Ramos (cell line): Measurements from ENCODE around the gene TNN.

ENCODE experiments used
- in situ Hi-C: fragments of 300-500 bp; cut with MboI; formaldehyde crosslinking; loops from one replicate; pipeline ENCODE4 v1.14.3; 2022; ENCODE audit warnings: low sequenced_read_pairs; ENCODE audit not compliant: unreplicated experiment

Gene TNN

GRCh38 chr1:175192111-175192629 is 124.5 kb downstream of the TNN start:
- in situ Hi-C loops, result no loop called here

- in situ Hi-C loops, result no loop called here
Observed at GRCh38 chr1:175192630-175193526, 125.2 kb downstream of the TNN start, which contains the start of gene KIAA0040. TSS of gene KIAA0040 (minus strand) at chr1:175192776. CDS start at chr1:175161013, 31,763 bp downstream.

- in situ Hi-C loops, result no loop called here
Observed at GRCh38 chr1:175193527-175193910, 125.9 kb downstream of the TNN start.

- in situ Hi-C loops, result no loop called here
Observed at GRCh38 chr1:175195281-175195680, 127.6 kb downstream of the TNN start.

GRCh38 chr1:175195798-175196197 is 128.2 kb downstream of the TNN start:
- in situ Hi-C loops, result no loop called here

- in situ Hi-C loops, result no loop called here
Observed at GRCh38 chr1:175197531-175197930, 129.9 kb downstream of the TNN start.
